HG03442 (cell line): Measurements from ENCODE around the gene JAKMIP1.
A peak's percentile ranks its signal among the peaks of the same experiment; 100 is the strongest.
"Not testable (repeated sequence)": the region's sequence is repeated elsewhere in the genome, so short reads cannot be mapped to it uniquely, and the experiment has no call there.

ENCODE experiments used
- ATAC-seq: cut with Tn5 transposase; IDR thresholded peaks from one replicate; pipeline ENCODE4 v1.9.1; 2021; ENCODE audit warnings: mild to moderate bottlenecking, moderate library complexity; ENCODE audit not compliant: unreplicated experiment

The JAKMIP1 gene

DNA sequence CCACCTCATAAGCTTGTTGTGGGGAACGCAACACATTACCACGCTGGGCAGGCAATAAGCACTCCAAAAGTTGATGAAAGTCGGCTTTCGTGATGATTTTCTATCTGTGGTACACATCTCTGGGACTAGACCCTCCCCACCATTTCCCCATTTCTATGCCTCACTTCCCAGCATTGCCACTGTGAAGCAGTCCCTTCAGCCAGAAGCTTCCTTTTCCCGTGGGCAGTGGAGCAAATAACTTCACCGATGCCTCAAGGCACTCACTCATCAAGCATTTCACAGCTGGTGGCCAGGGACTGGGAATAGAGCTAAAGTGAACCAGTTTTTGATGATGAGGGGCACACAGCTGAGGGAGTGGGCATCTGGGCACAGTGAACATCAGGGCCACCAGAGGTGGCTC, 201.0 kb downstream of the JAKMIP1 start:
- no peak for ATAC-seq

- ATAC-seq, result peak; percentile 74
Measured at GRCh38 chr4:5998333-5998936, 201.9 kb downstream of the JAKMIP1 start.

GRCh38 chr4:5996641-5997040, 203.7 kb downstream of the JAKMIP1 start:
- no peak for ATAC-seq

DNA sequence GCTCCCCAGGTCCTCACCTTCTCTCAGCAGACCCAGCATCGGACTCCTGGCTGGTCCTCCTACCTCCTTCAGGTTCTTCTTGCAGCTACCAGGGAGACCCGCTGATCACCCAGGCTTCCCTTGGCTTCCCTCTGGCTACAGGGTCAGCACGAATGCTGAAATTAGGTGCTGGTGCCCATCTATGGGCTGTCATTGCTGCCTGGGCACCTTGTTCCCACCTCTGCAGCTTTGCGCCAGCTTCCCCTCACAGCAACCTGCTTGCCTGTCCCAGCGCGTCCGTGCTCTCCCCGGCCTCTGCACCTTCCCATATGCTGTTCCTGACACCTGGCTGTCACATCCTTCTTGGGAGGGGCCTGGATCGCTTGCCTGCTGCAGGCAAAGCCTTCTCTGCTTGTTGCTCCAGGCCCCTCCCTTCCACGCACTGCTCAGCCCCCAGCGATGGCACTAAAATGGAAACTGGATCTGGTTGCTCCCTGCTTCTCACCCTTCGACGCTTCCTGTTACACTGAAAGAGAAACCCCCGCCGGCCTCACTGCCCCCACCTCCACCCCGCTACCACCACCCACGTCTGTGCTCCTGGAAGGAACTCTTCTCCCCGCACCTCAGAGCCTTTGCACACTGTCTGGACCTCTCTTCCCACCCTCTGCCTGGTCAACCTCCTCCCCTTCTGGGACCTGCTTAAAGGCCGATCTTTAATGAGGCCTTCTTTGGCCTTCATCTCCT, 204.3 kb downstream of the JAKMIP1 start:
- ATAC-seq, result no peak

GRCh38 chr4:5993876-5994811, 206.2 kb downstream of the JAKMIP1 start:
- no peak for ATAC-seq

- ATAC-seq, result not testable (repeated sequence)
Measured at GRCh38 chr4:5993346-5993745, 207.0 kb downstream of the JAKMIP1 start.

DNA sequence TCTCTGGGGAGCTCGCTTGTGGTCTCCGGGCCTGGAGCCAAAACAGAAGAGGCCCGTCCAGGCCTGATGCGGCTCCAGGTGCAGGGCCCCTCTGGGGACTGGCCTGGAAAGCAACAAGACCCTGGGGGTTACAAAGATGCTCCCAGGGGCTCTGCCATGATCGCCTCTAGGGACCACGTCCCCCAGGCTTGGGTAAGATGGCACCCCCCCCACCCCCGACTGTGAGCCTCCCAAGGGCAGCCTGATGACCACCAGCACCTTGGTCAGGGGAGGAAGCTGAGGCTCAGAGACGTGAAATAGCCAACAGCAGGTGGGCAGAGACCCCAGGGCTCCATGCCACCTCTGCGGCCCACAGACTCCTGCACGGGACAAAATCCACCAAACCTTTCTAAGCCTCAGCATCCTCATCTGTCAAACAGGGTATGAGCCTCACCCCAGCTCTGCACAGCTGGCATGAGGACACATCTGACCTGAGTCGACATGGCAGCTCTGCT, 207.5 kb downstream of the JAKMIP1 start:
- ATAC-seq, result no peak

DNA sequence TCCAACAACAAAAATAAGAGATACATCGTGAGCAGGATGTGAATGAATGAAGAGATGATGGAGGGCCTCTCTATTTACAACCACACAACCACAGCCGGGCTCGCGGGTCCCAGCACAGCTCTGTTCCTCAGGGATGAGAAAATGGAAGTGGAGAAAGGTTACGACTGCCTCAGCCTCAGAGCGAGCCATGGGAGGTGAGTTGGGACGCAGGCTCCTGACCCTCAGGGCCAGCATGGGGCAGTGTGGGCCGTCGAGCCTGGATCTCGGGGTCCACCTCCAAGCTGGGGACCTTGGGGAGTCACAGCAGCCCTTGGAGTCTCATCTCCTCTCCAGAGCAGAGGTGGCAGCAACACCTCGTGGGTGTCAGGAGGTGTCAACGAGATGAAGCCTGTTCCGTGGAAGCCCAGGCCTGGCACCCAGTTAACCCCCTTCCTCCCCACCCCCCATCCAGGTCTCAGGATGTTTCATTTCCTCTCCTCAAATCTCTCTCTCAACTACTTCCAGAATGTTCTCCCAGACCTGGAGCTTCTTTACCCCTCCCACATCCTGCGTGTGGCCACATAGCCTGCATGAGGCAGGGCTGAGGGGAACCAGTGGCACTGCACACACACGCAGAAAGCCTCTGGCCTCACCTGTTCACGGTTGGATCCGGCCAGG, 208.1 kb downstream of the JAKMIP1 start:
- ATAC-seq, result no peak

DNA sequence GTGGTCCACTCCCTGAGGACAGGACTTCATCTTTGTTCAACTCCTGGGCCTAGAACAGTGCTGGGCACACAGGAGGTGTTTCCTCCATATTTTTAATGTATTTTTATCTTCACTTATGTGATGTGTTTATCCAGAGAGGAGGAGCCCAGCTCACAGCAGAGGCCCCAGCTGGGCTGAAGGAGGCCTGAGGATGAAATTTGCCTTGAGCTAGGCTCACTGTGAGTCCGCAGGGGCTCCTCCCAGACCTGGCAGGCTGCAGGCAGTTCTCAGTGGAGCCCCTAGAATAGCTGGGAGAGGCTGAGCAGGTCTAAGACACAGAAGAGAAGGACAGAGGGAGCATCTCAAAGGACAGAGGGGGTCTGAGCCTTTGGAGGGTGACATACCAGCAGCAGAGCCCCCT, 208.9 kb downstream of the JAKMIP1 start:
- ATAC-seq, result no peak

GRCh38 chr4:5990446-5991160, 209.7 kb downstream of the JAKMIP1 start:
- no peak for ATAC-seq

DNA sequence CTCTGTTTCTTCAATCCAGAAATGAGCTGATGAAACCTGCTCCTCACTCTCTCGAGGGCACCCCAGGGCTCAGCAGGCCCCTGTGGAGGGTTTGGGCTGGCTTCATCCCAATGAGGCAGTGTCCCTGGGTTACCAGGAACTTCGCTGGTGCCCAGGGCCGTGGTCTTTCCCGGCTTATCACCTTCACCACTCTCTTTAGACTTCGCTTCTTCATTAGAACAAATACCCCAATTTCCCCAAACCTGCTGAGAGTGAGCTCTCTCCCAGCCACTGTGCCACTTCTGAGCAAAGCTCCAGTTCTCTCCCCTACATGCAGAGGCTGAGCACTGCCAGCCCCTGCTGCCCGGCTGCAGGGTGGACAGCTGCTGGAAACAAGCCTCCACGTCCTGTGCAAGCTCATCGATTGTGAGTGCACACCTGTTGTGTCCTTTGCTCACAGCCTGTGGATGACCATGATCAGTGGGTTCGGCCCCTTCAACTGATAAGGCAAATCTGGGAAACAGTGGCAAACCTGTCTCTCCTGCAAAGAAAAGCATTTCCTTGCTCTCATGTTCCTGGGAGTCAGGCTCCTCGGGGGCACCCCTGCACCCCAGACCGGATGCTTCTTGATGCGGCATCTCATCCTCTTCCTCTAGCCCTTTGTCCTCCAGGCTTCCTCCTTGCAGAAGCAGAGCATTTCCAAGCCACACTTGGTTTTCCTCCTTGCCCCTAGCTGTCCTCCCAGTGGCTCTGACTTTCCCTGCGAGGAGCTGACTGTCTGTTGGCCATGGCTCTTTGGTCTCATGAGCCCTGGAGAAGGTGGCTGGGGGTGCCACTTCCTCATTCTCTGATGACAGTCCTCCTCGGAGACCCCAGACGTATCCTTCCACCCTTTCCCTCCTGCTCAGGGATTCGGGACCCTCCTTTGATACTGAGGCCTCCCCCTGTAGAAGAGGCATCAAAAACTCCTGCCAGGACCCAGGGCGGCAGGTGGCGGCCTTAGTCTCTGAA, 210.8 kb downstream of the JAKMIP1 start:
- ATAC-seq, result no peak

GRCh38 chr4:5988086-5988845, 212.1 kb downstream of the JAKMIP1 start:
- ATAC-seq, result no peak

DNA sequence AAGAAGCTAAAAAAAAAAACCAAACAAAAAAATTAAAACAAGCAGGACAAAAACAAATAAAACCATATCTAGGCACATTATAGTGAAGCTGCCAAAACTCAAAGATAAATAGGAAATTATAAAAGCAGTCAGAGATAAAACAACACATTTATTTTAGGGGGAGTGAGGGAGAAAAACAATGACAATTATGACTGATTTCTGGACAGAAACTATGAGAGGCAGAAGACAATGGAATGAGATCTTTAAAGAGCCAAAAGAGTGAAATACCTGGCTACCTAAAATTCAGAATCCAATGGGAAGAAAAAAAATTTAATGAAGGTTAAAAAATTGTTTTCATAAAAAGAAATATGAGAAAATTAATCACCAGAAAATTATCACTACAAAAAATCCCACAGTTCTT, 215.5 kb downstream of the JAKMIP1 start:
- no peak for ATAC-seq

- ATAC-seq, result no peak
Measured at GRCh38 chr4:5982156-5982973, 218.0 kb downstream of the JAKMIP1 start.

GRCh38 chr4:5980436-5981155, 219.8 kb downstream of the JAKMIP1 start:
- ATAC-seq, result no peak

DNA sequence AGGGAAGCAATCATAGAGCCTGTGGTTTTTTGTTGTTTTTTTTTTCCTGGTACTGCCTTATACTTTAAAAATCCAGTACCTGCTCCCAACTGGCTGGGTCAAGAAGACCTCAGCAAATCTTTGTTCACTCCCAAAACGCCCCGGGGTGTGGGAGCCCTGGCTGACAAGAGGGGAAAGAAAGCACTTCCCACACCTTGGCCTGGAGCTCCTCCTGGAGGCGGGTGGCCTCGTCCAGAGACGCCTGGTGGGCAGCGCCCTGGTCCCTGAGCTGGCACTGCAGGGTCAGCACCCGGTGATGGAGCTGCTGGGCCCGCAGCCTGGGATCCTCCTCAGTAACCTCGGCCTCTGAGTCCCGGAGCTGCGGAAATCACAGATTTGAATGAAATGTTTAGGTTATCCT, 220.4 kb downstream of the JAKMIP1 start:
- ATAC-seq, result no peak

DNA sequence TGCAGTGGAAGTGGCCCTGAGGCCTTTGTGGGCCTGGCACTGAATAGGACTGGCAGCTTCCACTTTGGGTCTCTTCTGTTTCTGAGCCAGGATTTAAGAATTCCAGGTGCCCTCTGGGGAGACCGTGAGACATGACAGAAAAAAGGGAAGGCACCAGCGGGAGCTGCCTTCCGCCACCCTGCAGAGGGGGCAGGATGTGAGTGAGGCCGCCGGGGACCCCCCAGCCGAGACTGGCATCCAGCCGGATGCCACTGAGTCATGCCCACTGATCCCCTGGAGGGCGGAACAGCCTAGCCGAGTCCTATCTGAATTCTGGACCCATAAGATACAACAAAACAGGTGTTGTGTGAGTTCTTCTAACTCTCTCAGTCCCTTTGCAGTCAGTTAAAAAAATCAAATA, 223.4 kb downstream of the JAKMIP1 start:
- no peak for ATAC-seq
